ENCODE results near the gene FLNC.

The FLNC gene

DNA sequence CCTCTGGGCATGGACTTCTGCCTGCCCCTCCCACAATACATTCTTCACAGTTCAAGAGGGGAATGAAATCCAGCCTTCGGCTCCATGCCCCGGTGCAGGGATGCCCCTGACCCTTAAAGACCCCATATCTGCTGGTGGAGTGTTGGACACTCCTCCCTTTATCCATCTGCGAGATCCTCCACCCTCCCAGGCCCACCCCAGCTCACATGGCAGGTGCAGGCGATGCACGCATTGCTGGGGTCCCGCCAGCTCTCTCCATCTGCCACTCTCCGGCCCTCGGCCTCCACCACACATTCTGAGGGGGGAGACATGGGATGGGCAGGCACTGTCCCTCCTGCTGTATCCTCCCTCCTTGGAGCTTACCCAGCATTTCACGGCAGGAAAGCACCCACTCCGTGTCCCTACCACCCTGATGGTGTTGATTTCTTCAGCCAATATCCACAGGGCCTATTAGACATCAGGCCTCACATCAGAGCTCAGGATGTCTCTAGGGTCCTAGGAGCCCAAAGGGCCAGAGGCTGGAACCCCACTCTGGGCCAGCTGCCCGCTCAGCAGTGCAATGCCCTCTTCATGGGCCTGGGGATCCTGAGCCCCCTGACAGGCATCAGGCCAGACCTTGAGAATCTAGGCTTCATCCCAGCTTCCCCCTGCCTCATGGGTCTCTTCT, 50.7 kb downstream of the FLNC start:
- peaks cover 3% of the 10 kb centered on the region for H3K36me3 Mint-ChIP-seq (ENCODE audit: insufficient read depth)
- ATAC-seq (replicated peaks) (no peak), DNase-seq (no peak)
- H3K4me1 Mint-ChIP-seq (ENCODE audit: low read depth in 2 of 2), result peaks cover 3 to 5% of the 10 kb centered on the region in 2 donors
- H3K4me3 Mint-ChIP-seq, result no peak overlapping the region
- no peak overlapping the region for H3K27ac Mint-ChIP-seq
- no peaks in the 10 kb centered on the region for H3K9me3 Mint-ChIP-seq
- peaks cover 4 to 9% of the 10 kb centered on the region in 2 donors for H3K27me3 Mint-ChIP-seq

DNA sequence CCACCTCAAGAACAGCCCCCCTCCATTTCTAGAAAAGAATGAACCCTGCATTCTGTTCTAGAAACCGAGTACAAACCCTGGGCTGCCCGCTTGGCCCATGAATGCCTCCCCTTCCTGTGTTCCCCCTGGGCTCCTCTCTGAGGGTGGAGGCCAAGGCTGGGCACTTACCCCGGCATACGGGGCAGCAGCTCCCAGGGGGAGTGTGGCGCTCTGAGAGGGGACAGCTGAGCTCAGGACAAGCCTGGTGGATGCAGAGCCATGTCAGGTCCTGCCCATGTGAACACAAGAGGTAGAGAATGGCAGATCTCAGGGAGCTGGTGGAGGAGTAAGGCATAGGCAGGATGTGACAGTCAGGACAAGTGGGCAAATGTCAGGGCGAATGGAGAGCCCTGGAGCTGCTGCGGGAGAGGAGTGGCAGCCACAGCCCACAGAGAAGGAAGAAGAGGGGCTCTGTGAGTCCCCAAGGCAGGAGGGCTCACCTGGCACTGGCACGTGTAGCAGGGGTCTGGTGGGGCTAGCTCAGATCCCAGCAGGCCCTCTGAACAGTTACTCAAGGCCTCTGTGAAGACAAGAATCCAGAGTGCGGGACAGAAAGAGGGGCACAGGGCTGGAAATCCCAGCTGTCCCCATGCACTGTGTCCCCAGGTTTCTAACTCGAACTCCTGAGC, 51.4 kb downstream of the FLNC start:
- ATAC-seq (replicated peaks) (no peak), DNase-seq (no peak)
- peaks cover 4 to 12% of the 10 kb centered on the region in 2 donors for H3K27me3 Mint-ChIP-seq
- peaks cover 3 to 5% of the 10 kb centered on the region in 2 donors for H3K4me1 Mint-ChIP-seq (ENCODE audit: low read depth in 2 of 2)
- no peak overlapping the region for H3K4me3 Mint-ChIP-seq
- peaks cover 3% of the 10 kb centered on the region for H3K36me3 Mint-ChIP-seq (ENCODE audit: insufficient read depth)
- peak overlapping the region in 1 of 2 donors; percentile 57 for H3K27ac Mint-ChIP-seq
- H3K9me3 Mint-ChIP-seq, result no peaks in the 10 kb centered on the region

DNA sequence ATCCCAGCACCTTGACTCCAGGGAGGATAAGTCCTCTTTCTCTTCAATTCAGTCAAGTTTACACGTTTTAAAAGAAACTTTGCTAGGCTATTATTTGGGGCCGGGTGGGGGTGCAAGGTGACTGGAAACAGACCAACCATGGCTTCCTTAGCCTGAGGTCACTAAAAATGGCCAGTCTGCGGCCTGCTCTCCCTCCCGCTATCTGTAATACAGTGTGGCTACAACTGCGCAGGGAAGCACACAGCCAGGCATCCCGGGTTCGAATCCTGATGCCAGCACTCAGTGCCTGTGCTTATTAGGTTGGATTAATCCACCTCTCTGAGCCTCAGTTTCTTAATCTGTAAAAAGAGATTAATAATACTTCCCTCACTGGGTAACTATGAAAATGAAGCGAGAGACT, 51.9 kb downstream of the FLNC start:
- H3K4me3 Mint-ChIP-seq, result no peak overlapping the region
- H3K27me3 Mint-ChIP-seq, result peaks cover 4 to 12% of the 10 kb centered on the region in 2 donors
- DNase-seq (no peak), ATAC-seq (replicated peaks) (no peak)
- no peak overlapping the region for H3K27ac Mint-ChIP-seq
- no peaks in the 10 kb centered on the region for H3K9me3 Mint-ChIP-seq
- H3K4me1 Mint-ChIP-seq (ENCODE audit: low read depth in 2 of 2), result peaks cover 3 to 5% of the 10 kb centered on the region in 2 donors
- H3K36me3 Mint-ChIP-seq (ENCODE audit: insufficient read depth), result peaks cover 3% of the 10 kb centered on the region

DNA sequence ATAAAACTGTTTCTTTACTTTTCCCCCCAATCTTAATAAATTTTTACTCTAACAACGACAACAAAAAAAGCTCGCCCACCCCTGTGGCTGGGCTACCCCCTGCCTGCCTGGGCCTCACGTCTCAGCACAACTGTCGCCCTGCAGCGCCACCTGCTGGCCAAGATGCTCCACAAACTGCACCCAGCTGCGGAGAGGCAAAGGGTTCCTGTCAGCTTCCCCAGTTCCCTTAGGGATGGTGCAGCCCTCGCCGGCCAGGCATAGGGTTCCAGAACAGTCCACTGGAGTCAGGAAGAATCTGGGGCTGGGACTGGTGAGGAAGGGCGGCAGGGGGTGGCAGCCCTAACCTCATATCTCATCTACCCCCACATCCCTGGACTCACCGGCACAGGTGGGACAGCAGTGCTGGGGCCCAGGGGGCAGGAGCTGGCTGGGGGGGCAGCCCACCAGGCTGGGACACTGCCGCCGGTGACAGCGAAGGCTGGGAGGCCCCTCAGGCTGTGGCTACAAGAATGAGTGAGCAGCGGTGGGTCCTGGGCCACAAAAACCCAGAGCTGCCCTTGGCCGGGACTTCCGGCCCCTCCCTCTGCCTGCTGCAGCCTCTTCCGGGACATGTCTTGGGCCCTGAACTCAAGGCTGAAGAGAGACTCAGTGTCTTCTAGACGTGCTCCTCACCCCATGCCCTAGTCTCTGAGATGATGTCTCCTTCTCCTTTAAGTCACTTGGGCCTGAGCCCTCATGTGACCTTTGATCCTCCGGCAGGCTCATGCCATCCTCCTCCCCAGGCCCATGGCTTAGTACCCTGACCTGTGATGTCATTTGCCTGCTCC, 53.6 kb downstream of the FLNC start:
- peaks cover 4 to 12% of the 10 kb centered on the region in 2 donors for H3K27me3 Mint-ChIP-seq
- peak overlapping the region; percentile 38 to 54 for H3K27ac Mint-ChIP-seq

GRCh38 chr7:128884561-128885369, 54.6 kb downstream of the FLNC start:
- ATAC-seq (replicated peaks), result no peak
- H3K27ac Mint-ChIP-seq, result no peak overlapping the region
- DNase-seq, result no peak
- peaks cover 3% of the 10 kb centered on the region for H3K36me3 Mint-ChIP-seq (ENCODE audit: insufficient read depth)
- peaks cover 9 to 15% of the 10 kb centered on the region in 2 donors for H3K27me3 Mint-ChIP-seq
- H3K4me1 Mint-ChIP-seq (ENCODE audit: low read depth in 2 of 2), result peaks cover 3 to 5% of the 10 kb centered on the region in 2 donors
- no peaks in the 10 kb centered on the region for H3K9me3 Mint-ChIP-seq
- peak overlapping the region in 1 of 2 donors; percentile 64 for H3K4me3 Mint-ChIP-seq

More for the DNA sequence above, 53.6 kb downstream of the FLNC start:
- H3K4me3 Mint-ChIP-seq, result peak overlapping the region; percentile 62 to 64
- H3K9me3 Mint-ChIP-seq, result no peaks in the 10 kb centered on the region
- ATAC-seq (replicated peaks) (peak; percentile 94), DNase-seq (peak; percentile 88 to 89 (median 89))
- H3K36me3 Mint-ChIP-seq (ENCODE audit: insufficient read depth), result peaks cover 3% of the 10 kb centered on the region
- peaks cover 3 to 5% of the 10 kb centered on the region in 2 donors for H3K4me1 Mint-ChIP-seq (ENCODE audit: low read depth in 2 of 2)

- H3K9me3 Mint-ChIP-seq, result no peaks in the 10 kb centered on the region
- H3K4me3 Mint-ChIP-seq, result no peak overlapping the region
- H3K4me1 Mint-ChIP-seq (ENCODE audit: low read depth in 2 of 2), result peaks cover 3 to 5% of the 10 kb centered on the region in 2 donors
- H3K36me3 Mint-ChIP-seq (ENCODE audit: insufficient read depth), result peaks cover 3% of the 10 kb centered on the region
- H3K27ac Mint-ChIP-seq, result no peak overlapping the region
- H3K27me3 Mint-ChIP-seq, result peaks cover 14 to 21% of the 10 kb centered on the region in 2 donors
- DNase-seq (no peak), ATAC-seq (replicated peaks) (no peak)
Observed at GRCh38 chr7:128885370-128886187, 55.4 kb downstream of the FLNC start.

DNA sequence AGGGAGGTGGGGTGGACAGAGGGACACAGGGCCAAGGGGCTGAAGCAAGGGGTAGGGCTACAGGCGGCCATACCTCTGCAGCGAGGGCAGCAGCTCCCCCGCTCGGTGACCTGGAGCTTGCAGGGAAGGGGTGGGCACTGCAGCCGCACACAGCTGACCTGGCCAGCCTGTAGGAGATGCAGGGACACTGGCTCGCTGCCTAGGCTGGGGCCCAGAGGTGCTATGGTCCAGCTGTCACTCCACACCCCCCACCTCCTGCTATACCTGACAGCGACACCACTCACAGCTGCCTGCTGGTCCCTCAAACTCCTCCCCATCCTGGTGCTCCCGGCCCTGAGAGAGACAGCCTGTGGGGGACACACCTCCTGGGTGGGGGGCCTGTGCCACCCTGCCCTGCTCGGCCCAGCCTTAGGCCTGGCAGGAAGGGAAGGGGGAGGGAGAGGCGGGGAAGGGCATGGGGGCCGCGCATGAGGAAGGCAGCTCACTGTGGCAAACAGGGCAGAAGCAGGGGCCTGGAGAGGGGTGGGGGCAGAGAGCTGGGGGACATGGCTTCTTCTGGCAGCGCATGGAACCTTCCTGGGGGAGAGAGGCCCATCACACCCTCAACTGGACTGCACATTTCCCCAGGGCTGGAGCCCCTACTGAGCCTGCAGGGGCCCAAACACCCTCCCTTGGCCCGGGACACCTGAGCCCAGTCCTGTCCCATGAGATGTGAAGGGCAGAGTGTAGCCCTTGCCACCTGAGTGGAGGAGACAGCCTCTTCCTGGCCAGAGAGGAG, 56.4 kb downstream of the FLNC start:
- Mint-ChIP-seq H3K27ac (no peak overlapping the region), H3K4me1 (ENCODE audit: low read depth in 2 of 2) (peaks cover 3 to 5% of the 10 kb centered on the region in 2 donors), H3K9me3 (no peaks in the 10 kb centered on the region), H3K27me3 (peaks cover 14 to 21% of the 10 kb centered on the region in 2 donors), H3K36me3 (ENCODE audit: insufficient read depth) (peaks cover 3% of the 10 kb centered on the region), H3K4me3 (no peak overlapping the region)
- ATAC-seq (replicated peaks), result no peak
- no peak for DNase-seq

DNA sequence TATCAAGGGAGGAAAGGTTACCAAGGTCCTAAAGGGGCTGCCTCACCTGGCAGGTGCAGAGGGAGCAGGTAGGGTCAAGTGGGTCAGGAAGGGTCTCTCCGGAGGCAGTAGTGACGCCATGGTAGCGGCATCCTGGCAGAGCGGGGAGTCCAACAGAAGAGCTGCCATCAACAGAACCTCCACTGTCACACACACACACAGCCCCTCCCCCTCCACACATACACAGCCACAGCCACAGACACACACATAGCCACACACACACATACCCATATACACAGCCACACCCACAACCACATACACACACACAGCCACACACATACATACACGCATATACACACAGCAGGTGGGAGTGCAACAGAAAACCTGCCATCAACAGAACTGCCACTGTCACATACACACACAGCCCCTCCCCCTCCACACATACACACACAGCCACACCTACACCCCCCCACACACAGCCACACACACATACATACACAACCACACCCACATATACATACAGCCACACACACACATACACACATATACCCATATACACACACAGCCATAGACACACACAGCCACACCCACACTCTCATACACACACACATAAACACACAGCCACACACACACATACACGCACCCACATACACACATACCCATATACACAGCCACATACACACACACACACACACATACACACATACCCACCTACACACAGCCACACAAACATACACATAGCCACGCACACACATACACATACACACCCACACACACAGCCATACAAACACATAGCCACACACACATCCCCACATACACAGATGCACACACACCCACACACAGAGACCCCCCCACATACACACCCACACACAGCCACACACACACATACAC, 57.2 kb downstream of the FLNC start:
- Mint-ChIP-seq H3K27me3 (peaks cover 14 to 21% of the 10 kb centered on the region in 2 donors), H3K27ac (no peak overlapping the region), H3K36me3 (ENCODE audit: insufficient read depth) (peaks cover 3% of the 10 kb centered on the region)

GRCh38 chr7:128888039-128888755, 58.0 kb downstream of the FLNC start:
- no peak for DNase-seq
- peaks cover 3% of the 10 kb centered on the region for H3K36me3 Mint-ChIP-seq (ENCODE audit: insufficient read depth)
- no peak overlapping the region for H3K4me3 Mint-ChIP-seq
- peaks cover 14 to 26% of the 10 kb centered on the region in 2 donors for H3K27me3 Mint-ChIP-seq
- H3K27ac Mint-ChIP-seq, result no peak overlapping the region
- H3K9me3 Mint-ChIP-seq, result no peaks in the 10 kb centered on the region
- no peak for ATAC-seq (replicated peaks)
- H3K4me1 Mint-ChIP-seq (ENCODE audit: low read depth in 2 of 2), result peaks cover 3 to 5% of the 10 kb centered on the region in 2 donors

More for the DNA sequence above, 57.2 kb downstream of the FLNC start:
- no peak for ATAC-seq (replicated peaks)
- H3K9me3 Mint-ChIP-seq, result no peaks in the 10 kb centered on the region
- H3K4me1 Mint-ChIP-seq (ENCODE audit: low read depth in 2 of 2), result peaks cover 3 to 5% of the 10 kb centered on the region in 2 donors
- H3K4me3 Mint-ChIP-seq, result no peak overlapping the region
- no peak for DNase-seq

GRCh38 chr7:128888756-128889095, 58.5 kb downstream of the FLNC start:
- Mint-ChIP-seq H3K4me1 (ENCODE audit: low read depth in 2 of 2) (peaks cover 0 to 2% of the 10 kb centered on the region in 2 donors), H3K36me3 (ENCODE audit: insufficient read depth) (peaks cover 3% of the 10 kb centered on the region), H3K9me3 (no peaks in the 10 kb centered on the region), H3K4me3 (no peak overlapping the region), H3K27me3 (peaks cover 14 to 29% of the 10 kb centered on the region in 2 donors), H3K27ac (no peak overlapping the region)
- ATAC-seq (replicated peaks) (no peak), DNase-seq (no peak)

- peaks cover 3% of the 10 kb centered on the region for H3K36me3 Mint-ChIP-seq (ENCODE audit: insufficient read depth)
- H3K27me3 Mint-ChIP-seq, result peaks cover 14 to 29% of the 10 kb centered on the region in 2 donors
- no peak overlapping the region for H3K27ac Mint-ChIP-seq
- no peak for ATAC-seq (replicated peaks)
- no peak overlapping the region for H3K4me3 Mint-ChIP-seq
- H3K9me3 Mint-ChIP-seq, result no peaks in the 10 kb centered on the region
- H3K4me1 Mint-ChIP-seq (ENCODE audit: low read depth in 2 of 2), result peaks cover 0 to 2% of the 10 kb centered on the region in 2 donors
- no peak for DNase-seq
Observed at GRCh38 chr7:128889121-128889520, 58.9 kb downstream of the FLNC start.
